HG02623 (cell line): ENCODE measurements around the gene RD3L.
"Not testable (repeated sequence)": the region's sequence is repeated elsewhere in the genome, so short reads cannot be mapped to it uniquely, and the experiment has no call there.

Experiments
- ATAC-seq: cut with Tn5 transposase; IDR thresholded peaks from one replicate; pipeline ENCODE4 v1.9.1; 2021; ENCODE audit warnings: moderate library complexity; ENCODE audit not compliant: unreplicated experiment

Gene RD3L

DNA sequence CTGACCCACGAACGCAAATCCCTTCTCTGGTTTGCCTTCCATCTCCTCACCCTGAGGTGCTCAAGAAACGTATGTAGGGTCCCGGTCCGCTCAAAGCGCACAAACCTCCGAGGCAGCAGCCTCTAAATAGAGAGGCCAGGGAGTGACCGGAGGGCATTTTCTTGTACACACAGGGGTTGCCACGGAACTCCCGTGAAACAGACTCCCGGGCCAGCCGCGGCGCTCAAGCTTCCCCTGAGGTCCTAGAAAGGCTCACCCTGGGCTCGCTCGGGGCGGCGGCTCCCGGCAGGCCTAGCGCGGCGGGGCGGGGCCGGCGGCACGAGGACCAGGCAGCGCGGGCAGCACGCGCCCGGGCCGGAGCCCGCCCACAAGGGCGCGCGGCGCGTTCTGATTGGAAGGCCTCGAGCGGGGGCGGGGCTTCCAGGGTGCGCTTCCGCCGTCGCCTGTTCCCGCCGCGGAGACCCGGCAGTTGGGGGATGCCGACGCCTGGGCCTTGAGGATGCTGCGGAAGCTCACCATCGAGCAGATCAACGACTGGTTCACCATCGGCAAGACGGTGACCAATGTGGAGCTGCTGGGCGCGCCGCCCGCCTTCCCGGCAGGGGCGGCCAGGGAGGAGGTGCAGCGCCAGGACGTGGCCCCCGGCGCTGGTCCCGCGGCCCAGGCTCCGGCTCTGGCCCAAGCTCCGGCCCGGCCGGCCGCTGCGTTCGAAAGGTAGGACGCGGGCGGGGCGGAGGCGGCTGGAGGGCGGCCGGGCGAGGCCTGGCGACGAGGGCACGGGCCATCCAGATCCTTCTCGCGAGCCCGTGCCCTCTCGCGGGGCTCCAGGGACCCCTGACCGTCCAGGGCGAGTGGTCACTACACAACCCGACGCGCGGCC lies 14.1 kb downstream of the RD3L start, which contains the start of gene TDRD9:
Gene TDRD9 (plus strand): TSS at position 446 of the 880 bp plus-strand sequence. CDS start 54 bp downstream, at position 500.
- no peak for ATAC-seq

DNA sequence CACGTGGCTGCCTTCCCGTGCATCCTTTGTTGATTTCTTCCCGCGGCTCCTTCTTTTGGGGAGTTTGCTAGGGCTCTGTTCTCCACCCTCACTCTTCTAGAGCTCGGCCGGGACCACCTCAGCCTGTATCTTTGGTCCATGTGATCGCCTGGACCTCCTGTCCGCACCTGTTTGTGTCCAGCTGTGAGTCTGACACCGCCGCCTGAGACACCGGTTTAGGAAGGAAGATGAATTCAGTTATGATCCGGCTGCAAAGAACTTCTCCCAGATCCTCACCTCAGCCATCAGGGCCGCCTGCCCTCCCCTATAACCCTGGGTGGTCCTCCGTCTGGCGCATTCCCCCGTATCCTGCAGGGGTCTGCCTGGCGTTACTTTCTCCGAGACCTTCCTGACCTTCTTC lies 14.8 kb downstream of the RD3L start:
- no peak for ATAC-seq

DNA sequence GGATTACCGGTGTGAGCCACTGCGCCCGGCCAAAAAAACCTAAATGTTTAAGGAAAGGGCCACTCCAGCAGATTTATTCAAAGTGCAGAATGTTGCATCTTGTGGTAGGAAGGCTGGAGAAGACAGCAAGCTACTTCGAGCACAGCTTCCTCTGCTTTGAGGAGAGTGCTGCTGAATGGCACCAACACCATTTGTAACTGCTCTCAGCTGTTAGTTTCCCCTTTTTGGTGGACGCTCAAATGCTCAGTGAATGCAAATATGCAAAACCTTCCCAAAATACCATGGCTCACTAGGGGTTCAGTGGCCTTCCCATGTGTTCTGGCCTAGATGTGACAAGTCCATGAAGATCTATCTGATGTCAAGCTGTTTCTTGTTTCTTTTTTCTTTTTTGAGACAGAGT lies 17.0 kb downstream of the RD3L start:
- no peak for ATAC-seq

DNA sequence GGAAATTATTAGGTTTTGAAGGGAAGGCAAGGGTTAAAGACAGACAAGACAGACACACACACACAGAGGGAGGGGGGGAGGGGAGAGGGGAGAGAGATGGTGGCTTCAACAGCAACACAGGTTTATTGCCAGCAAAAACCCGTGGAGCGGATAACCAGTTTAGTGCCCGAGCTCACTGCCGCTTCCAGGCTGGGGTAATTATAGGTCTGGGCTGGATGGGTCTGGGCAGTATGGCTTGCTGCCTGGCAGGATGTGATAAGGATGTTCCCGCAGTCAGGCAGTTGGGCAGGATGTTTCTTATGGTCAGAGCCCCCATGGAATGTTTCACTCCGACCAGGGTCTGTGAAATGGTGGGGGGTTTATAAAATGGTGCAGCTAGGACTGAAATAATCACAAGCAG lies 18.5 kb downstream of the RD3L start:
- no peak for ATAC-seq

DNA sequence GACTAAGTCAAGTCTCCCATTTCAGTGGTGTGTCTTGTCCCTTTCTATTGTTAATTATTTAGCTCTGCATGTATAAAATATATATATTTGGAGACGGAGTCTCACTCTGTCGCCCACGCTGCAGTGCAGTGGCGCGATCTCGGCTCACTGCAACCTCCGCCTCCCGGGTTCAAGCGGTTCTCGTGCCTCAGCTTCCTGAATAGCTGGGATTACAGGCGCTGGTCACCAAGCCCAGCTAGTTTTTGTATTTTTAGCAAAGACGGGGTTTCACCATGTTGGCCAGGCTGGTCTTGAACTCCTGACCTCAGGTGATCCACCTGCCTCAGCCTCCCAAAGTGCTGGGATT lies 20.5 kb downstream of the RD3L start:
- ATAC-seq, result not testable (repeated sequence)

DNA sequence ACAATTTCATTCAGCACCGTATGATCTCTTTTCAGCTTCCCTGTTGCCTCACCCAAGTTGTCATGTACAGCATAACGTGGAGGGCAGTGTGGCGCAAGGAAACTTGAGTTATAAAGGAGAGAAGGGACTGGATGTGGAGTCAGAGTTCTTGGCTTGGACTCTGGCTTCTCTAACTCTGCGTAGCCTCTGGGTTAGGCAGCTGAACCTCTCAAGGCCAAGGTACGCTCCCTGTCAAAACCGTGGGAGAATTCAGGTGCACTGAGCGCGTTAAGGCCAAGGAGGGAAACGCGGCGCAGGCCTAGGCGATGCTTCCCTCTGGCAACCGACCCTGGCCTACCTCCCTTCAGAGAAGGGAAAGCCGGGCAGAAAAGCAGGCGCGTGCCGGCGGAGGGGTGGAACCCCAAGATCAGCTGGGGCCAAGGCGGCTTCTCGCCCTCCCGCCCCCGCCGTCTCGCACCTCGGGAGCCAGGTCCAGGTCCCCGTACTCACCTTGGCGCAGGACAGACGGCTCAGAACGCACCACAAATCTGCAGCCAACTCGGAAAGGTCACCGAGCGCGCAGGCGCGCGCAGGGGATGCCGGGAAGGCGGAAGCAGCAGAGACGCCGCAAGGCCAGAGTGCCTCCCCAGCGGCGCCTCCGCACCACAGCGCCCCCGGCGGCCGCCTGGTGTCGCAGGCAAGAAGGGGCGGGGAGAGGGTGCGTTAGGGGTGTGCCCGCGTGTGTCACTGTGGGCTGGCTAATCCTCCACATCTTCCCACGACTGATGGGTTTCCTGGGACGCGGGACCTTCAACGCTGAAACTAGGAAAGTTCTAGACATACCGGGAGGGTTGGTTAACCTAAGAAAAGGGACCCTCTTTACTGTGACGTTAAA lies 21.1 kb downstream of the RD3L start:
- peak; percentile 96 for ATAC-seq

DNA sequence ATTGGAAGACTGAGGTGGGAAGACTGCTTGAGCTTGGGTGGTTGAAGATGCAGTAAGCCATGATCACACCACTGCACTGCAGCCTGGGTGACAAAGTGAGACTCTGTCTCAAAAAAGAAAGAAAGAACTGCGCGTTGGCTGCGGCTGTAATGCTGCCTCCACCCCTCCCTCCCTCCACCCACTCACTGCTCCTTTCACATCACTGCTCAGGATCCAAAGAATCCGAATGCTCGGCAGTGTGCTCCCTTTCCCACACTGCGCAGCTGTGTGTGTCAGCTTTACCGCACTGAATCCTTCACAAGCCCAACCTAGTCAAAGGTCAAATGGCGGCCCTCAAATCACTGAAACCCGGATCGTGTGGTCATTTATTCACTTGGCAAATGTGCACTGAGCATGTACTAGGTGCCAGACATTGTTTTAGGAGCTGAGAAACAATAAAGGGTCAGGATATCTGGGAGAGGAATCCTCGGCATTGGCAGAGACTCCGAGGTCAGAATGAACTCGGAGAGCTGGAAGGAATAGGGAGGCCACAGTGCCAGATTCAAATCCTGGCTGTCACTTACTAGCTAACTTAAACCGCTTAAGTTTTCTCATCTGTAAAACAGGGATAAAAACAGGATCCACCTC lies 25.6 kb downstream of the RD3L start:
- ATAC-seq, result no peak

DNA sequence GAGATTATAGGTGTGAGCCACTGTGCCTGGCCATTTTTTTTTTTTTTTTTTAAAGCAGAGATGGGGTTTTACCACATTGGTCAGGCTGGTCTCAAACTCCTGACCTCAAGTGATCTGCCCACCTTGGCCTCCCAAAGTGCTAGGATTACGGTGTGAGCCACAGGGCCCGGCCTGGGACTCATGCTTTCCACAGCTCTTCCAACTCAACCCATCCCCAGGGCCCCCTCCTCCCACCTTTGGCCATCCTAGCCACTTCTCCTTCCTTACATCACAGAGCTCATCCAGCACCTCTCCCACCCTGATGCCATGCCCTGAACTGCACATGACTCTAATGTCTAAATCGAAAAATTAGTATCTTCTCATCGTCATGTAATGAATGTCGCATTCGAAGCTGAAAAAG lies 26.7 kb downstream of the RD3L start:
- ATAC-seq, result no peak

DNA sequence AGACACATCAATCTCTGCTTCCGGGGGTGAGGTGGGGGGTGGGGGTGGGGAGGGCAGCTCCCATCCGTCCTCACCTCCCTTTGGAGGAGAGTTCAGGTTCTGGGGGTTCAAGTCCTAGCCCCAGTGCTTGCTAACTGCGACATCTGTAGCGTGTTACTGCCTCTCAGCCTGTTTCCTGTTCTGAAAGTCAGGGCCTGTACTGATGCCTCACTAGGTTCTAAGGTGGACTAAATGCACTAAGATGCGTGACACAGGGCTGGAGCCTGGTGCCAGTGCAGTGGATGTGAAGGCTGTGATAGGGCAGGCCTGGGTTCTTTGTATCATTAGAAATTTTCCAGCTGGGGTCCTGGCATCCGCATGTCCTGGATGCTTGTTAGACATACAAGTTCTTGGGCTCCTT lies 31.3 kb downstream of the RD3L start:
- ATAC-seq, result no peak

DNA sequence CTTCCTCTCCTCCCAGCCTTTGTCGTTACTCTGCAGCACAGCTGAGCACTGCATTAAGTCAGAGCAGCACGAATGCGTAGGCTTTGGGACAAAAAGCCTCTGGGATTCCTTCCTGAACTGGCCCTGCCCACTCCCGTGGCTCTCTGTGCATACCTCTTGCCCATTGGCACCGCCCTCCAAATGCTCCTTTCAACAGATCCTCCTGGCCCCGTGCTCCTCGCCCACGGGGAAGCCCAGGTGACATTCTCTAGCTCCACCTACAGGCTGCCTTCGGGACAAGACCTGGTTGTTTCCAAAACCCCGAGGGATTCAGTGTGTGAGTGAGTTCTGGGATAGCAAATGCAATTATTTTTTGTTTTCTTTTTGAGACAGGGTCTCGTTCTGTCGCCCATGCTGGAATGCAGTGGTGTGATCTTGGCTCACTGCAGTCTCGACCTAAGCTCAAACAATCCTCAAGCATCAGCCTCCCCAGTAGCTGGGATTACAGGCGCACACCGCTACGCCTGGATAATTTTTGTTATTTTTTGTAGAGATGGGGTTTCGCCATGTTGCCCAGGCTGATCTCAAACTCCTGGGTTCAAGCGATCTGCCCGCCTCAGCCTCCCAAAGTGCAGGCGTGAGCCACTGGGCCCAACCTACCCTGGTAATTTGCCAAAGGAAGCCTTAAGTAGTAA lies 31.9 kb downstream of the RD3L start:
- ATAC-seq, result no peak

DNA sequence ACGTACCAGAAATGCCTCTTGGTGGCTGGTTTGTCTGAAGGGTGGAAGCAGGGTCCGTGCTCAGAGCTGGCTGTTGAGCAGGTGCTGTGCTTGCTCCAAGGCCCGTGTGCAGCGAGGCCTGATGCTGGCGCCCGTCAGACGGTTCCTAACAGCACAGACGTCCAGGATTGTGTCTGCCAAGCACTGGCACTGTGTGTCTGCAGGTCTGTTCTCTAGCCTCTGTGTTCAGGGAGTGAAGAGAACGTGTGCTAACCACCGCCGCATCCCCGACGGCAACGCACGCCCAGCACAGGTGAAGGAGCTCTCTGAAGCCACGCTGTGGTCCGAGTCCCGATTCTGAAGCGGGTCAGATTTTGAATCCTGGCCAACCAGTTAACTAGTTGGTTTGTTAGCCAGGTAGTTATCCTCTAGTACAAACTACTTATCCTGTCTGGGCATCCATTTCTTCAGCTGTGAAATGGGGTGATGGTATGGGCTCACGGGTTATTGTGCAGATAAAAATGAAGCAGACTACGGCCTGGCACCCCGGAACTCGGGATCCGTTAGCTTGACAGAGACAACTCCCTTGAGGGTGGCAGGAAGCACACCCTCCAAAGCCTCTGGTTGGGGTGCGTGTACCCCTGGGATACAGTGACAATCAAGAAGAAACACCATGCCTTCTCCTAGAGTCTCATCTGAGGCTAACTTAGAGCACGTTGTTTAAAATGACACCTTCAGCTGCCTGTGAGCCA lies 32.6 kb downstream of the RD3L start:
- no peak for ATAC-seq

DNA sequence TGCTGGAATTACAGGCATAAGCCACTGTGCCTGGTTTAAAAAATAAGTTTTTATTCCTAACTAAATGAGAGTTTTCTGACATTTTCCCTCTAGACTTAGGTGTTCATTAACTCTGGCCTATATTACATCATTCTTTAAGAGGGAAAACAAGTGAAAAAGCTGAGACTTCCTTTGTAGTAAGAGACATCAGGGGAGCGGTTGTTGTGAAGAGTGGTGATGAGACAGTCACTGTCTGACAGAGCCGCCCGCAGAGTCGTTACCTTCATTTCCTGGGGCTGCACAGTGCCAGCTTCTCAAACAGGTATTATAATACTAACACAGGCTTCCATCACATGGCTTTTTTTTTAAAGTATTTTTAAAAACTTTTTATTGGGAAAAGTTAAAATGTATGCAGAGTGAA lies 33.7 kb downstream of the RD3L start:
- ATAC-seq, result no peak

DNA sequence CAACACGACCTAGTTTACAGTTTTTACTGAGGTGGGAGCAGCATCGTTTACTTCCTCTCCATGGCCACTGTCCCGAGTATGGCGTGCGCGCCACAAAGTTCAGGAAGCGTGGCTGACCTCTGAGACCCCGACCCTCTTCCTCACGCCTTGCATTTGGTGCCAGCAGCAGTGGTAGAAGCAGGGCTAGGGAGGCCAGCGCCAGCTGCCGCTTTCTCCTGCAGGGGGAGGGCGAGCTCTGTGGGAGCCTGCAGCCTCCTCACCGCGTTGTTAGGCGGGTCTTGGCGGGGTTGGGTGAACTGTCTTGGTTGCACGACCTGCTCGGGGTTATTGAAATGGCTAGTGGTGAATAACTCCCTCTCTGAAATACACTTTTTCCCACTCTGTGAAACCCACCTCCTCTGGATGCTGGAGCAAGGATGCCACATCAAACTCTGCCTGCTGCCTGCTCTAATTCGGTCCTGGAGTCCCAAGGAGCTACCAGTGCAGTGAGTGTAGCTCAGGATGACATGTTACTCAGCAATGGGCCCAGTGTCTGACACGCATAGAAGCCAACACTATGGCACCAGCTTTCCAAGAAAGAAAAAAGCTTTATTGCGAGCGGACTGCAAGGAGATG lies 36.4 kb downstream of the RD3L start:
- ATAC-seq, result no peak

DNA sequence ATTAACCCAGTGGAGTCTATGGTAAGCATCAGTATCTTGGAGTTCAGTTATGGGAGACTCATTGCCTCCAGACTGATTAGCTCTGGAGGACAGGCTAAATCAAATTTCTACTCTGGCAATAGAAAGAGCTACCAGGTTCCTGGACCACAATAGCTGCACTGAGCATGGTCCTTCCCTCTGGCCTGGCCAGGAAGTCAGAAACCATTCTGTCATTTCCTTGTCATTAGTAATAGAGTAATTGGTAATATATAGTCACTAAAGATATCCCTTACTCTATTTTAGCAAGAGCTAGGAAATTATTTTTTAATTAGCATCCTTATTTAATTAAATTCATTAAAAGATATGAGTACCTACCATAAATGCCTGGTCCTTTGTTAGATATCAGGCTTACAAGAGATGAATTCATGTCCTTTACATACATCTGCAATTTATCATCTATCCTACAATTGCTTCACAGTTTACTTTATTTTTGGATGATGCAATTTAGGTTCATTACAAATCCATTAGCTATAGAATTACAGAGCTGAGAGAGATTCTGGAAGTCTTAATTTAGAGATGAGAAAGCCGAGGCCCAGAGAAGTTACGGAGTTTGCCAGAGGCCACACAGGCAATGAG lies 37.7 kb downstream of the RD3L start:
- ATAC-seq, result no peak

DNA sequence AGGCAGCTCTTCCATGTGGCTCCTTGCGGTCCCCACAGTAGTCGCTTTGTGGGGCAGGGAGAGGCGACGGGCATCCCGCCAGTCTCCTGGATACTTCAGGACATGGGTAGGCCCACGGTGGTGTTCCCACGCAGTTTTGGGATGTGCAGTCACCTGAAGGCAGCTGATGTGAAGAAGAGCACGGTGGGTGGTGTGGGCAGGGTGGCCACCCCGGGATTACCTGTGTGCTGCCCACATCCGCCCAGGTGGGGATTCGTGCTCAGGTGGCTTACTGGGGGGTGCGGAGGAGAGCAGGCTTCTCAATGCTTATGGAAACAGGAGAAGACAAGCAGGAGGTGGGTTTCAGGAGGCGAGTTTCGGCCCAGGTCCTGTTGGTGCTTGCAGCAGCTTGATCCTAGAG lies 42.5 kb downstream of the RD3L start:
- ATAC-seq, result no peak

DNA sequence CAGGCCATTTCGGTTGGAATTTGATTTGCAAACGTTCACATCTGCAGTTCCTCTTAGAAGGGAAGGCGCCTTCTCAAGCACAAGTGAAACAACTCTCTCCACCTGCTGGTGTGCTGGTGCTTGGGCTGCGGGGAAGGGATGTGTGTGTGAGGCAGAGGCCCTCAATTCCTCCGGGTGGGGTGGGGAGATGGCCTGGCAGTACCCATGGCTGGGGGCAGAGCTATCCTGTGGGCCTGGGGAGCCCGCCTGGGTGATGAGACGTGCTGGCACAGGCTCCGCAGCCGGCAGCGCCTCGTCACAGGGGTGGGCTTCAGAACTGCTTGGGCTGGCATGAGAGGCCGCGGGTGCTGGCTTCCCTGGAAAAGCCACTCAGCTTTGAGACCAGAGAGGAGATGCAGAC lies 43.0 kb downstream of the RD3L start:
- no peak for ATAC-seq

DNA sequence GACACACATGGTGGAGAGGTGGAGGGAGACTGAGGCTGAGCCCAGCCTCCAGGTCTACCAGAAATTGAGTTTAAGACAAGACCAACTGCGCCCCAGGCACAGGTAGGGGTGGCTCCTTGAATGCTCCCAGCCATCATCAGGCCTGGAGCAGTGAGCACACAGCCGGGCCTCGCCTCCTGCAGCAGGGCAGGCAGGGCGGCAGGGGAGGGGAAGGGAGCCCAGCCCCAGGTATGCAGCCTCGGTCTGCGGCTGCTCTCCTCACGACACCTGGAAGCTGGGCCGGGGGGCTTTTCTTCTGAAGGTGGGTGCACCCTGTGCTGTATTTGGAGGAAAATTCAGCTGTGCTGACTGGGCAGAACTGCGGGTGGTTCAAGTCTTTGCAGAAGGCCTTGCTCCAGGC lies 43.6 kb downstream of the RD3L start:
- ATAC-seq, result no peak

DNA sequence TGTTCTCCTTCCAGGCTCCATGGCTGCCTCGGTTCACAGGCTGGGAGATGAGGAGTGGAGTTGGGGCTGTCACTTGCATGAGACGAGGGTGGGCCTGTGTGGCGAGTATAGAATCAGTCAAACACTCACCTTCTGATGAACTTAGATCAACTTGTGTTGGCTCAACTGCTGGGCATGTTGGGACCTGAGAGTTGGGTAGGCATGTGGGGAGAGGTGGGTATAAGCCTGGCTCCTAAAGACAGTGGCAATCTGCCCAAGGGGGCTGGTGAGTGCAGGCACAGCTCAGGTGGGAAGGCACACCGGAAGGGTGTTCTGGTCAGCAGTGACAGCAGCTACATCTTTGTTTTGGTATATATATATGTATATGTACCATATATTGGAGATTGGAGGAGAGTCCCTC lies 44.1 kb downstream of the RD3L start:
- ATAC-seq, result no peak

DNA sequence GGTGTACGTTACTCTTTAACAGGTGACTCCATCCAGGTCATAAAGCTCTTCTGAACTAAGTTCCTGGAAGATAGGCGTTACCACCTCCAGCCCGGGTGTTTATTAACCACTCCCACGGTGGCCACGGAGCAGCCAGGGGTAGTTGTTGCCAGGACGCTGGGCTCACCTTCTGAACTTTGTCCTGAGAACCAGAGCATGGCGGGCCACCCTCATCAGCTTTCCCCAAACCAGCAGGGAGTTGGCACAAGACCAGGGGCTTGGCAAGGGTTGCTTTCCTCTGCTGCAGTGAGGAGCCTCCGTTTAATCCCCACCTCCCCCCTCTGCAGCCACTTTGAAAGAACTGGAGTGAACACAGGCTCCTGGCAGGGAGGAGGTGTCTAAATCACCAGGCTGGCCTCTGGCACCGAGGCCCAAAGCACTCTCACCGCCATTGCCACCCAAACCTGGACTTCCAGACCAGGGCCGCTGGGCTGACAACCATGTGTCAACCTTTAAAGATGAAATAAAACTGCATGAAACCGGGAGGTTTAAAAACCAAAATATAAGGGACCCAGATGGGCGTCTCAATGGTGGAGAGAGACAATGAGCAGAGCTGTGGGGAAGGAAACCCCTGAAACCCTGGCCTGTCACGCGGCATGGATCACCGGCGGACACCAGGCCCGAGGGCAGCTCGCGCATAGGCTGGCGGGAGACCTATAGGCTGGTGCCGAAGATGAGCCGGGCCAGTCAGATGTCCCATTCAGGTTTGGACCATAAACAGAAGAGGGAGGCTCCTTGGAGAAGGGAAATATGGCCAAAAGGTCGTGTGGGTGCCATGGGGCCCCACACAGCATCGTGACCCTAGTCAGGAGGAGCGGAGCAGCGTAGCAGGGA lies 45.0 kb downstream of the RD3L start:
- ATAC-seq, result no peak
